Heart right ventricle (tissue), 16 donors: ENCODE measurements around the gene BCDIN3D. TPM values are rescaled to one million over a fixed set of nuclear protein-coding genes. Genes with fewer than 3 reads are reported as not detected.
"Not testable (repeated sequence)": the region's sequence is repeated elsewhere in the genome, so short reads cannot be mapped to it uniquely, and the experiment has no call there.

ENCODE experiments used
- ATAC-seq, 8 donors: fragments of 200-7000 bp; cut with Tn5 transposase; one replicate each; pipeline ENCODE4 v1.9.1; 2020; ENCODE audit warnings: mild to moderate bottlenecking in 8 of 8, moderate library complexity in 8 of 8, moderate number of reproducible peaks in 1 of 8
- DNase-seq, 2 donors: peaks; one replicate each; pipeline ENCODE4 v3.0.0-alpha.2; 2020
- H3K27ac ChIP-seq, 10 donors: fragments of 200-600 bp; sonication (generic) in 2 of 10; one replicate each; pipeline versions ENCODE4 v1.5.0 to v1.8.0; 2020 to 2022; ENCODE audit warnings: mild to moderate bottlenecking in 3 of 10
- H3K27me3 ChIP-seq, 7 donors: fragments of 200-600 bp; one replicate each; pipeline ENCODE4 v1.8.0; 2021 to 2022; ENCODE audit warnings: mild to moderate bottlenecking in 2 of 7
- H3K36me3 ChIP-seq, 9 donors: fragments of 200-600 bp; sonication (generic) in 1 of 9; one replicate each; pipeline versions ENCODE4 v1.5.0 to v1.8.0; 2020 to 2022; ENCODE audit warnings: mild to moderate bottlenecking in 2 of 9
- H3K4me1 ChIP-seq, 9 donors: fragments of 200-600 bp; sonication (generic) in 1 of 9; one replicate each; pipeline versions ENCODE4 v1.5.0 to v1.8.0; 2020 to 2022; ENCODE audit warnings: mild to moderate bottlenecking in 4 of 9
- H3K4me3 ChIP-seq, 10 donors: fragments of 200-600 bp; sonication (generic) in 2 of 10; one replicate each; pipeline versions ENCODE4 v1.5.0 to v1.8.0; 2020 to 2022; ENCODE audit warnings: mild to moderate bottlenecking in 7 of 10, moderate library complexity in 2 of 10
- H3K9me3 ChIP-seq, 11 donors: fragments of 200-600 bp in 10 of 11; sonication (generic) in 2 of 11; one replicate each; pipeline versions ENCODE4 v1.5.0 to v1.8.0; 2013 to 2022; ENCODE audit warnings: mild to moderate bottlenecking in 2 of 11, control low read depth in 1 of 11, moderate library complexity in 1 of 11
- WGBS, 2 donors: extraction: QIAGEN DNeasy Blood & Tissue Kit; methylation state at CpG; one replicate each; pipeline ENCODE4 v1.1.7; 2013; ENCODE audit warnings: inconsistent platforms in 1 of 2; 5-methylcytosine and 5-hydroxymethylcytosine counted together
- intact Hi-C, 10 donors: fragments of 100-400 bp; cut with DNase I; formaldehyde crosslinking; loops; one replicate each; pipeline versions ENCODE4 v1.11.1 to v1.14.2; 2022
- polyA plus RNA-seq, 2 donors: library from polyadenylated mRNA; stranded (reverse); fragments of 200-250 nt; gene quantifications; one replicate each; pipeline ENCODE4 v1.2.3, GENCODE V29; 2013
- total RNA-seq, 10 donors: library from RNA; stranded (reverse); fragmentation: NEBNext Ultra II Directional in 3 of 10; extraction: Animal tissue kit (Norgen Biotek cat#: 25700) in 3 of 10; gene quantifications; one replicate each; pipeline versions ENCODE4 v1.2.1 to v1.2.4, GENCODE V29; 2021 to 2023
- TF ChIP-seq, protein P1 (sequence below), 9 donors: fragments of 200-600 bp; sonication (generic) in 2 of 9; IDR thresholded peaks; one replicate each; pipeline versions ENCODE4 v1.5.0 to v1.8.0; 2021 to 2022; ENCODE audit warnings: antibody characterized with exemption in 9 of 9, mild to moderate bottlenecking in 5 of 9, moderate library complexity in 1 of 9
- donor health status: Arrhythmogenic right ventricular cardiomyopathy.
- donor health status: ischemic (EF 13 %, LVEDD 7.1; RV severe dilation, severe dysfunction).
- donor health status: healthy with polysubstance abuse.
- donor health status: DM: no; HTN: yes; CAD: no.
- donor health status: DM: no; HTN: no; CAD: no.
- donor health status: ischemic (EF 25% LVEDD 6.9; RV normal size, moderate dysfunction).
- donor health status: ischemic (EF 25% LVEDD 5.7; RV mildly dilated, moderate dysfunction).
- donor health status: healthy.
- donor health status: DM: yes; HTN: yes; CAD: no.
- donor health status: Ischemic cardiomyopathy.
- donor health status: ischemic (EF 35%, LVEDD 5.7; RV mildly dilated, moderate dysfunction).
- donor health status: nonischemic (EF 11% LVEDD 7.7; RV severe dilation, severe dysfunction).
- donor health status: DM: yes; HTN: yes; CAD: no.
- donor health status: PGD.
- donor health status: ischemic (EF 29% LVEDD 5.4; RV normal size, mild dysfunction).
- donor health status: nonischemic (EF 23%, LVEDD 6.1; RV moderate dilation, normal function).

Gene BCDIN3D
- total and polyA plus RNA-seq, 12 donors: 1.1 to 3.9 (median 2.1) TPM

DNA sequence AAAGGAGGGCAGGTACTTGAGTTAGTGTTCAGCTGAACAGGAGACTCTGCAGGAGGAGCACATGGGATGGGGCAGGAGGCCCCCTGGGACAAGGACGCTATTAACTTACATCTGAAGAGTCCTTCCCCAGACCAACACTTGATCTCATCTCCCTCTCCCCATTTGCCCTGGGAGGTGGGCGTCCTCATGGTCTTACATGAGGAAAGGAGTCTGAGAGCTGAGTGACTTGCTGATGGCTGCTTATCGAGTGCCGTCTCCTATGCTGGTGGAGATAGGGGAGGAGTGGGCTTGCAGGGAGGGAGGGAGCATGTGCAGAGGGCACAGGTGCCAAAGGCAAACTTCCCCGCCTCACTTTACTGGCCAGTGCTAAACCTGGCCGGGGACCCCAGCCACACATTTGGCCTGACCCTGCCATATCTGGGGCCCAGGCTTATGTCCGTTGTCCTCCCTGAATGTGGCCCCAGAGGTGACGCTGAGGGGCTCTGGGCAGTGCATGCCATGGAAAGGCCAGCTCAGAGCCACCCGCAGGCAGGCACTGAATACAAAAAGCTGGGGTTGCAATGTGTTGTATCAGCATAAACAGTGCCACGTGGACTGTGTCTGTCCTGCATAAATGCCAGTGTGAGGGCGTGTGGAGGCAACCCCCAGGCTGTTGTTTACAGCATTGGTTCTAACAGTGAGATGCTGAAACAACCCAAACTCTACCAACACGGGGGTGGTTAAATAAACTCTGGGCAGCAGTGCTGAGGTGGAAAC lies 31.4 kb upstream of the BCDIN3D start:
- H3K9me3 ChIP-seq: no peaks in the 10 kb centered on the region
- H3K36me3 ChIP-seq: no peaks in the 10 kb centered on the region
- intact Hi-C loops: no loop called here
- H3K4me3 ChIP-seq: no peak overlapping the region
- no peak overlapping the region for H3K27ac ChIP-seq
- DNase-seq (no peak), ATAC-seq (no peak)
- H3K27me3 ChIP-seq: no peaks in the 10 kb centered on the region
- peaks cover 5 to 27% (median 11%) of the 10 kb centered on the region in 9 donors for H3K4me1 ChIP-seq
- 79 to 81% methylated on average over 12 of the region's 12 CpGs for WGBS, 2 donors
- TF ChIP-seq, protein P1, sequence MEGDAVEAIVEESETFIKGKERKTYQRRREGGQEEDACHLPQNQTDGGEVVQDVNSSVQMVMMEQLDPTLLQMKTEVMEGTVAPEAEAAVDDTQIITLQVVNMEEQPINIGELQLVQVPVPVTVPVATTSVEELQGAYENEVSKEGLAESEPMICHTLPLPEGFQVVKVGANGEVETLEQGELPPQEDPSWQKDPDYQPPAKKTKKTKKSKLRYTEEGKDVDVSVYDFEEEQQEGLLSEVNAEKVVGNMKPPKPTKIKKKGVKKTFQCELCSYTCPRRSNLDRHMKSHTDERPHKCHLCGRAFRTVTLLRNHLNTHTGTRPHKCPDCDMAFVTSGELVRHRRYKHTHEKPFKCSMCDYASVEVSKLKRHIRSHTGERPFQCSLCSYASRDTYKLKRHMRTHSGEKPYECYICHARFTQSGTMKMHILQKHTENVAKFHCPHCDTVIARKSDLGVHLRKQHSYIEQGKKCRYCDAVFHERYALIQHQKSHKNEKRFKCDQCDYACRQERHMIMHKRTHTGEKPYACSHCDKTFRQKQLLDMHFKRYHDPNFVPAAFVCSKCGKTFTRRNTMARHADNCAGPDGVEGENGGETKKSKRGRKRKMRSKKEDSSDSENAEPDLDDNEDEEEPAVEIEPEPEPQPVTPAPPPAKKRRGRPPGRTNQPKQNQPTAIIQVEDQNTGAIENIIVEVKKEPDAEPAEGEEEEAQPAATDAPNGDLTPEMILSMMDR (IDR thresholded peaks at IDR 0.05): no peak

DNA sequence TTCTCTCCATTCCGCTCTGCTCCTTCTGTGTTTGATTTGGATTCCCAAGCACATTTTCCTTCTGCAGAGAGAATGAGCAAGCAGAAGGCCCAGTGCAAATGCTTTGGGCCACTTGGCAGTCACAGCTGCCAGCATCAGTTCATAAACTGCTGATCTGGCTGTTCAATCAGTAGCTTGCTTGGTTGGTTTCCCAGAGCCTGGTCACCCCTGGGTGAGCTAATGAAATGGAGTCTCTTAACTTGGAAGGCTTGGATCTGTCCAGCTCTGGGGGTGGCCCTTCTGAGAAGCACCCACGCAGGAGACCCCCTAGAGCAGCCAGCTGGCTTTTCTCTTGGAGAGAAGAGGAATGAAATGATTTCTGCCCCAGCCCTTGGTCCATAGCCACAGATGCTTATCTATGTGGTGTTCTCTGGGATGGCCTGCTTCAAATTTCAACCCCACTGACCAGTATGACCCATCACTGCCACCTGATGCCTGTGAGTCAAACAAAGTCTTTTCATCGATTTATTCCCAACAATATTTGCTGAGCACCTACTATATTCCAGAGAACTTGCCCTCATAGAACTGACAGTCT lies 30.5 kb upstream of the BCDIN3D start:
- no peak for DNase-seq
- 86 to 88% methylated on average over 3 of the region's 3 CpGs for WGBS, 2 donors
- no peak overlapping the region for H3K27ac ChIP-seq
- H3K4me3 ChIP-seq: no peak overlapping the region
- H3K27me3 ChIP-seq: no peaks in the 10 kb centered on the region
- no peaks in the 10 kb centered on the region for H3K9me3 ChIP-seq
- H3K4me1 ChIP-seq: peaks cover 10 to 36% (median 19%) of the 10 kb centered on the region in 9 donors
- intact Hi-C loops: no loop called here
- TF ChIP-seq, protein P1 (IDR thresholded peaks at IDR 0.05): no peak
- ATAC-seq: no peak
- H3K36me3 ChIP-seq: no peaks in the 10 kb centered on the region

DNA sequence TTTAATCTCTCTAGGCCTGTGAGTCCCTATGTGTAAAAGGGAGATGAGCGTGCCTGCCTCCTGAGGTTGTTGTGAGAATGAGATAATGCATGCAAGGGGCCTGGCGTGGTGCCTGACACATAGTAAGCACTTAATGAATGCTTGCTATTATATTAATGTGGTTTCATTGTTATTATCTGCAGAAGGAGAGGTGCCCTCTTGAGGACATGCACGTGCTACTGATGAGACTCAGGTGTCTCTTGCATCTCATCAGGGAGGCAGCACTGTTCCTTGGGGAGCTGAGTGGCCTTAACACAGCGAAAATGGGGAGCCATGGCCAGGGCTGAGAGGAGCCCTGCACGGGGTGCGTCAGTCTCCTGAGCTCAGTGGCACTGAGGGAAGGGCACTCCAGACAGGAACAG lies 29.9 kb upstream of the BCDIN3D start:
- Histone ChIP-seq H3K4me3 (no peak overlapping the region), H3K4me1 (peaks cover 17 to 43% (median 26%) of the 10 kb centered on the region in 9 donors), H3K9me3 (no peaks in the 10 kb centered on the region), H3K27me3 (no peaks in the 10 kb centered on the region), H3K36me3 (no peaks in the 10 kb centered on the region), H3K27ac (no peak overlapping the region)
- WGBS, 2 donors: 74 to 77% methylated on average over 6 of the region's 6 CpGs
- DNase-seq: no peak
- no peak for ATAC-seq
- TF ChIP-seq, protein P1 (IDR thresholded peaks at IDR 0.05): no peak
- intact Hi-C loops: no loop called here

DNA sequence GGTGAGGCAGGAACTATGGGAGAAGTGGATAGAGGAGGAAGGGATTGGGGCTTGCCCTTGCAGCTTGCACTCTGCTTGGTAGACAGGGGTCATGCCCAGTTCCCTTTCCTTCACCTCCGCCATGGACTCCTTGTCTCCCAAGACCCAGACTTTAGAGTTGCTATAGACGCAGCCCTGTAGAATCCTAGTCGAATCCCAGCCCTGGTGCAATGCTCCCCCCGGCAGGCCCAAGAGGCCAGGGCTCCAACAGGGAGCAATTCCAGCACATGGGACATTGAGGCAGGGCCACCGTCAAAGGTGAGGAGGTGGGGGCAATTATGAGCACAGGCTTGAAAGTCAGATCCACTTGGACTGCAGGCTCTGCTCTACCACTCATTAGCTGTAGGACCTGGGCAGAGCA lies 29.5 kb upstream of the BCDIN3D start:
- no peak overlapping the region for H3K27ac ChIP-seq
- no peak overlapping the region for H3K4me3 ChIP-seq
- ATAC-seq (no peak), DNase-seq (no peak)
- 93 to 94% methylated on average over 5 of the region's 5 CpGs for WGBS, 2 donors
- H3K9me3 ChIP-seq: no peaks in the 10 kb centered on the region
- intact Hi-C loops: no loop called here
- TF ChIP-seq, protein P1 (IDR thresholded peaks at IDR 0.05): no peak
- H3K36me3 ChIP-seq: no peaks in the 10 kb centered on the region
- peaks cover 21 to 47% (median 30%) of the 10 kb centered on the region in 9 donors for H3K4me1 ChIP-seq
- H3K27me3 ChIP-seq: no peaks in the 10 kb centered on the region

DNA sequence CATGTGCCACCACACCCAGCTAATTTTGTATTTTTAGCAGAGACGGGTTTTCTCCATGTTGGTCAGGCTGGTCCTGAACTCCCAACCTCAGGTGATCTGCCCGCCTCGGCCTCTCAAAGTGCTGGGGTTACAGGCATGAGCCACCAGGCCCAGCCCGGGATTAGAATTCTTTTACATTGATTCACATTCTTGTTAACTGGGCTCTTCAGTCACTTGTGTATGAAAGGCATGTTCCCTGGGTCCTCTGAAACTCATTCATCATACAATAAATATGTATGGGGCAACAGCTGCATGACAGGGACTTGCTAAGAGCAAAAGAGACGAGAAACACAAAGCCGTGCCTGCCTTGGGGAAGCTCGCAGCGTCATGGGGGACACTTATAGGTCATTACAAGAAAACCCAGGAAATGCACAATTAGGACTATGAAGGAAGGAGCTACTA lies 28.9 kb upstream of the BCDIN3D start:
- H3K27me3 ChIP-seq, ATAC-seq, H3K36me3 ChIP-seq, H3K27ac ChIP-seq, DNase-seq, H3K9me3 ChIP-seq, intact Hi-C loops, H3K4me3 ChIP-seq: not testable (repeated sequence)
- WGBS, 2 donors: 95 to 96% methylated on average over 8 of the region's 8 CpGs
- peaks cover 22 to 52% (median 32%) of the 10 kb centered on the region in 9 donors for H3K4me1 ChIP-seq
